Measurements from ENCODE around the gene IGSF9. TPM values are rescaled to one million over a fixed set of nuclear protein-coding genes. Genes with fewer than 3 reads are reported as not detected.

The IGSF9 gene
- total and polyA plus RNA-seq, 7 experiments from 2014 or later, result 0.12 TPM; not detected in 5

DNA sequence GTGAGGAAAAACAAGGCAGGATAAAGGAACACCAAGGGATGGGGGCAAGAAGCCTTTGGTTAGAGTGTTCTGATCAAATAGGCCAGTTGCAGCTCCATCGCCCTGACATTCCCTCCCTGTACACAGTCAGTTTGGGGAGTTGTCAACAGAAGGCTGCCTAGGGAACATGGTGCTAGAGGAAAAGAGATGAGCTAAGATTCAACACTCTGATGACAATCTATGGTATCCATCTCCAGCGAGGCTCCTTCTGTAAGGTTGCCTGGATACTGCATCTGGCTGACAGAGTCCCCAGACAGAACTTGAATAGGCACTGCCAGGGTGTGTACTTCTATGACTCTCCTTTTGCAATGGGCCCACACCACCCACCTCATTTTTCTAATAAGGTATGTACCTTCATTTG is 19.9 kb upstream of the IGSF9 start:
- no peaks in the 10 kb centered on the region for H3K36me3 Mint-ChIP-seq
- ChIA-PET CTCF (no interaction called here), POLR2A (no interaction called here)
- no peak overlapping the region for H3K4me3 Mint-ChIP-seq
- ATAC-seq (no peak), DNase-seq (no peak)
- Histone ChIP-seq H3K27ac (ENCODE audit: low read depth, low read length) (no peak overlapping the region), H3K4me1 (ENCODE audit: control insufficient read depth in 2 of 2, insufficient read depth in 2 of 2, low read length in 2 of 2) (no peaks in the 10 kb centered on the region), H3K4me3 (ENCODE audit: low read length) (no peak overlapping the region), H3K36me3 (ENCODE audit: control insufficient read depth in 2 of 3, insufficient read depth in 3 of 3, low read length in 3 of 3) (no peaks in the 10 kb centered on the region), H3K9me3 (ENCODE audit: control insufficient read depth in 2 of 3, low read length in 3 of 3) (no peaks in the 10 kb centered on the region), H3K27me3 (ENCODE audit: control insufficient read depth in 2 of 2, insufficient read depth in 2 of 2, low read length in 2 of 2) (no peaks in the 10 kb centered on the region)
- no peak overlapping the region for H3K27ac Mint-ChIP-seq
- peaks cover 9 to 51% (median 23%) of the 10 kb centered on the region in 5 donors for H3K27me3 Mint-ChIP-seq
- intact Hi-C loops (cut with micrococcal nuclease), result no loop called here
- peaks cover 0 to 1% (median 0%) of the 10 kb centered on the region in 11 donors for H3K9me3 Mint-ChIP-seq
- peaks cover 0 to 2% (median 0%) of the 10 kb centered on the region in 7 donors for H3K4me1 Mint-ChIP-seq

DNA sequence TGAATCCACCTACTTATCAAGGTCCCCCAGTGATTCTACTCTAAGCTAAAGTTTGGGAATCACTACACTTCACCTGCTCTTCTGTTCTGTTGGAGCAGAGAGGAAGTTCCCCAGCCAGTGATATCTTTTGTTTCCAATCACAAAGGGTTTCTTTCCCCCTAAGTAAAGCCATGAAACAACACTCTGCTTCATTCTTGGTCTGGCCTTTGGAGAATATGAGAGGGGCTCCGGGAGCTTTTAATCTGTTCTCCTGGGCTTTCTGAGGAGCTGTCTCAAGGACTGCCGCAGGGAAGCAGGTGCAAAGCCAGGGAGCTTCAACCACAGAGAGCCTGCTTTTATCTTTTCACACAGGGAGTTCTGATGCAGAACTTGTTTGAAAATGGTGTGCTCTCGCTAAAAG is 18.7 kb upstream of the IGSF9 start:
- Mint-ChIP-seq H3K27me3 (peaks cover 9 to 53% (median 30%) of the 10 kb centered on the region in 5 donors), H3K9me3 (peaks cover 0 to 1% (median 0%) of the 10 kb centered on the region in 11 donors), H3K36me3 (no peaks in the 10 kb centered on the region), H3K27ac (no peak overlapping the region), H3K4me3 (no peak overlapping the region), H3K4me1 (peaks cover 0 to 2% (median 0%) of the 10 kb centered on the region in 7 donors)
- Histone ChIP-seq H3K4me3 (ENCODE audit: low read length) (no peak overlapping the region), H3K36me3 (ENCODE audit: control insufficient read depth in 2 of 3, insufficient read depth in 3 of 3, low read length in 3 of 3) (no peaks in the 10 kb centered on the region), H3K4me1 (ENCODE audit: control insufficient read depth in 2 of 2, insufficient read depth in 2 of 2, low read length in 2 of 2) (no peaks in the 10 kb centered on the region), H3K27ac (ENCODE audit: low read depth, low read length) (no peak overlapping the region), H3K27me3 (ENCODE audit: control insufficient read depth in 2 of 2, insufficient read depth in 2 of 2, low read length in 2 of 2) (no peaks in the 10 kb centered on the region), H3K9me3 (ENCODE audit: control insufficient read depth in 2 of 3, low read length in 3 of 3) (no peaks in the 10 kb centered on the region)
- no peak for DNase-seq
- CTCF ChIA-PET, result no interaction called here
- POLR2A ChIA-PET, result no interaction called here
- intact Hi-C loops (cut with micrococcal nuclease), result no loop called here
- ATAC-seq, result no peak

- Histone ChIP-seq H3K4me3 (ENCODE audit: low read length) (no peak overlapping the region), H3K4me1 (ENCODE audit: control insufficient read depth in 2 of 2, insufficient read depth in 2 of 2, low read length in 2 of 2) (no peaks in the 10 kb centered on the region)
- CTCF ChIA-PET, result no interaction called here
Measured at GRCh38 chr1:159962176-159962575, 16.8 kb upstream of the IGSF9 start.

GRCh38 chr1:159961636-159962035 is 16.2 kb upstream of the IGSF9 start:
- Histone ChIP-seq H3K27ac (ENCODE audit: low read depth, low read length) (no peak overlapping the region), H3K9me3 (ENCODE audit: control insufficient read depth in 2 of 3, low read length in 3 of 3) (no peaks in the 10 kb centered on the region), H3K4me3 (ENCODE audit: low read length) (no peak overlapping the region), H3K36me3 (ENCODE audit: control insufficient read depth in 2 of 3, insufficient read depth in 3 of 3, low read length in 3 of 3) (no peaks in the 10 kb centered on the region), H3K27me3 (ENCODE audit: control insufficient read depth in 2 of 2, insufficient read depth in 2 of 2, low read length in 2 of 2) (no peaks in the 10 kb centered on the region), H3K4me1 (ENCODE audit: control insufficient read depth in 2 of 2, insufficient read depth in 2 of 2, low read length in 2 of 2) (no peaks in the 10 kb centered on the region)
- CTCF ChIA-PET, result no interaction called here
- H3K36me3 Mint-ChIP-seq, result no peaks in the 10 kb centered on the region
- H3K4me3 Mint-ChIP-seq, result no peak overlapping the region
- no peak for ATAC-seq
- no peak overlapping the region for H3K27ac Mint-ChIP-seq
- no peak for DNase-seq
- no peaks in the 10 kb centered on the region for H3K4me1 Mint-ChIP-seq
- peaks cover 6 to 31% (median 12%) of the 10 kb centered on the region in 5 donors for H3K27me3 Mint-ChIP-seq
- intact Hi-C loops (cut with micrococcal nuclease), result no loop called here
- H3K9me3 Mint-ChIP-seq, result peaks cover 0 to 1% (median 0%) of the 10 kb centered on the region in 11 donors
- POLR2A ChIA-PET, result no interaction called here

More at GRCh38 chr1:159962176-159962575, 16.8 kb upstream of the IGSF9 start:
- no peak for DNase-seq
- H3K9me3 ChIP-seq (ENCODE audit: control insufficient read depth in 2 of 3, low read length in 3 of 3), result no peaks in the 10 kb centered on the region
- Mint-ChIP-seq H3K27me3 (peaks cover 9 to 35% (median 18%) of the 10 kb centered on the region in 5 donors), H3K9me3 (peaks cover 0 to 1% (median 0%) of the 10 kb centered on the region in 11 donors), H3K27ac (no peak overlapping the region), H3K4me1 (no peaks in the 10 kb centered on the region), H3K4me3 (no peak overlapping the region), H3K36me3 (no peaks in the 10 kb centered on the region)
- no peaks in the 10 kb centered on the region for H3K36me3 ChIP-seq (ENCODE audit: control insufficient read depth in 2 of 3, insufficient read depth in 3 of 3, low read length in 3 of 3)
- no peak for ATAC-seq
- intact Hi-C loops (cut with micrococcal nuclease), result no loop called here
- POLR2A ChIA-PET, result no interaction called here
- no peaks in the 10 kb centered on the region for H3K27me3 ChIP-seq (ENCODE audit: control insufficient read depth in 2 of 2, insufficient read depth in 2 of 2, low read length in 2 of 2)
- H3K27ac ChIP-seq (ENCODE audit: low read depth, low read length), result no peak overlapping the region

DNA sequence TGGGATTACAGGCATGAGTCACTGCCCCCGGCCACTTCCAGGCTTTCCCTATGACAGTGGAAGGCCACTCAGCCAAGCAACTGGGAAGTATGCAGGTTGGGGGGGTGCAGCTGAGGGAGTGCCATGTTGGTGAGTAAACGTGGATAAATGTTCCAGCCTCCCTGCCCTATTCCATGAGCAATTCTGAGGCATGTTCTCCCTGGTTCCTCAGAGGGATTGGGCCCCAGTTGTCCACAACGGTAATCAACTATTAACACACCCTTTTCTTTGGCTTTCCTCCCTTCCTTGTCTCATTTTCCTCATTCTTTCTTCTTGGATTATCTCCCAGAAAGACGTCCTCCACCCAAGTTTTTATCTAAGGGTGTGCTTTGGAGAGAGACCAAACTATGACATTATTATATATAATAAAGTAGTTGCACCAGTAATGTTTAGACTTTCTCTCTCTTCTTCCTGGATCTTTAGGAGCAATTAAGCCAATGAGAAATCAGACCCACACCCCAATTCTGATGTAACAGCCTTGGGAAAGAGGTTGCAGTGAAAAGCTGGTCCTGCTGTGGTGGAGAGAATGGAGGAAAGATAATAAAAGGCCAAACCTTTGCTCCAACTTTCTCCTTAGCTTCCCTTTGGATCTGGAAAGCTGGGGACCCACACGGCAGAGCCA is 15.4 kb upstream of the IGSF9 start:
- ATAC-seq (no peak), DNase-seq (no peak)
- Histone ChIP-seq H3K27ac (ENCODE audit: low read depth, low read length) (no peak overlapping the region), H3K4me3 (ENCODE audit: low read length) (no peak overlapping the region), H3K4me1 (ENCODE audit: control insufficient read depth in 2 of 2, insufficient read depth in 2 of 2, low read length in 2 of 2) (no peaks in the 10 kb centered on the region), H3K36me3 (ENCODE audit: control insufficient read depth in 2 of 3, insufficient read depth in 3 of 3, low read length in 3 of 3) (no peaks in the 10 kb centered on the region), H3K9me3 (ENCODE audit: control insufficient read depth in 2 of 3, low read length in 3 of 3) (no peaks in the 10 kb centered on the region), H3K27me3 (ENCODE audit: control insufficient read depth in 2 of 2, insufficient read depth in 2 of 2, low read length in 2 of 2) (no peaks in the 10 kb centered on the region)
- no peak overlapping the region for H3K4me3 Mint-ChIP-seq
- POLR2A ChIA-PET, result no interaction called here
- H3K4me1 Mint-ChIP-seq, result no peaks in the 10 kb centered on the region
- peaks cover 0 to 1% (median 0%) of the 10 kb centered on the region in 11 donors for H3K9me3 Mint-ChIP-seq
- intact Hi-C loops (cut with micrococcal nuclease), result no loop called here
- H3K27ac Mint-ChIP-seq, result no peak overlapping the region
- H3K27me3 Mint-ChIP-seq, result peaks cover 6 to 24% (median 14%) of the 10 kb centered on the region in 5 donors
- H3K36me3 Mint-ChIP-seq, result no peaks in the 10 kb centered on the region
- CTCF ChIA-PET, result no interaction called here

GRCh38 chr1:159959451-159959850 is 14.0 kb upstream of the IGSF9 start:
- intact Hi-C loops (cut with micrococcal nuclease), result no loop called here
- DNase-seq, result no peak
- peaks cover 0 to 1% (median 0%) of the 10 kb centered on the region in 11 donors for H3K9me3 Mint-ChIP-seq
- Histone ChIP-seq H3K27ac (ENCODE audit: low read depth, low read length) (no peak overlapping the region), H3K27me3 (ENCODE audit: control insufficient read depth in 2 of 2, insufficient read depth in 2 of 2, low read length in 2 of 2) (no peaks in the 10 kb centered on the region), H3K36me3 (ENCODE audit: control insufficient read depth in 2 of 3, insufficient read depth in 3 of 3, low read length in 3 of 3) (no peaks in the 10 kb centered on the region), H3K9me3 (ENCODE audit: control insufficient read depth in 2 of 3, low read length in 3 of 3) (no peaks in the 10 kb centered on the region), H3K4me3 (ENCODE audit: low read length) (no peak overlapping the region), H3K4me1 (ENCODE audit: control insufficient read depth in 2 of 2, insufficient read depth in 2 of 2, low read length in 2 of 2) (no peaks in the 10 kb centered on the region)
- H3K36me3 Mint-ChIP-seq, result no peaks in the 10 kb centered on the region
- CTCF ChIA-PET, result no interaction called here
- peaks cover 5 to 23% (median 10%) of the 10 kb centered on the region in 5 donors for H3K27me3 Mint-ChIP-seq
- H3K27ac Mint-ChIP-seq, result peak overlapping the region in 1 of 9 donors; percentile 45
- no peaks in the 10 kb centered on the region for H3K4me1 Mint-ChIP-seq
- POLR2A ChIA-PET, result no interaction called here
- ATAC-seq, result no peak
- H3K4me3 Mint-ChIP-seq, result no peak overlapping the region

- H3K27ac Mint-ChIP-seq, result no peak overlapping the region
- H3K9me3 Mint-ChIP-seq, result peaks cover 0 to 1% (median 0%) of the 10 kb centered on the region in 11 donors
- Histone ChIP-seq H3K9me3 (ENCODE audit: control insufficient read depth in 2 of 3, low read length in 3 of 3) (no peaks in the 10 kb centered on the region), H3K4me1 (ENCODE audit: control insufficient read depth in 2 of 2, insufficient read depth in 2 of 2, low read length in 2 of 2) (no peaks in the 10 kb centered on the region), H3K36me3 (ENCODE audit: control insufficient read depth in 2 of 3, insufficient read depth in 3 of 3, low read length in 3 of 3) (no peaks in the 10 kb centered on the region), H3K4me3 (ENCODE audit: low read length) (no peak overlapping the region), H3K27ac (ENCODE audit: low read depth, low read length) (no peak overlapping the region), H3K27me3 (ENCODE audit: control insufficient read depth in 2 of 2, insufficient read depth in 2 of 2, low read length in 2 of 2) (no peaks in the 10 kb centered on the region)
- H3K4me1 Mint-ChIP-seq, result no peaks in the 10 kb centered on the region
- DNase-seq, result no peak
- intact Hi-C loops (cut with micrococcal nuclease), result no loop called here
- no peaks in the 10 kb centered on the region for H3K36me3 Mint-ChIP-seq
- no peak overlapping the region for H3K4me3 Mint-ChIP-seq
- POLR2A ChIA-PET, result no interaction called here
- CTCF ChIA-PET, result no interaction called here
- ATAC-seq, result no peak
- H3K27me3 Mint-ChIP-seq, result peaks cover 10 to 26% (median 13%) of the 10 kb centered on the region in 5 donors
Measured at GRCh38 chr1:159958719-159959380, 13.4 kb upstream of the IGSF9 start.

Data from naive thymus-derived CD4-positive, alpha-beta T cell (primary cell).